Neutrophil (primary cell): Measurements from ENCODE around the gene DUSP16.

Experiments used
- H3K27ac ChIP-seq: fragments of 200-600 bp; sonication (generic); 2 replicates; pipeline ENCODE4 v1.5.1; 2016; ENCODE audit warnings: mild to moderate bottlenecking, moderate library complexity
- H3K27me3 ChIP-seq: fragments of 200-600 bp; sonication (generic); 2 replicates; pipeline ENCODE4 v1.6.0; 2016; ENCODE audit warnings: mild to moderate bottlenecking
- H3K36me3 ChIP-seq: fragments of 200-600 bp; sonication (generic); 2 replicates; pipeline ENCODE4 v1.5.1; 2017
- H3K4me1 ChIP-seq, 2 experiments: fragments of 200-600 bp in 1 of 2; sonication (generic) in 1 of 2; 1 replicate in 1 of 2; 2 replicates in 1 of 2; pipeline versions ENCODE4 v1.5.1 to v1.6.1; 2013 to 2016; ENCODE audit warnings: low read depth in 1 of 2, low read length in 1 of 2, mild to moderate bottlenecking in 1 of 2, moderate library complexity in 1 of 2; ENCODE audit not compliant: control insufficient read depth in 1 of 2, insufficient read depth in 1 of 2
- H3K4me3 ChIP-seq, 2 experiments: fragments of 200-600 bp in 1 of 2; sonication (generic) in 1 of 2; 1 replicate in 1 of 2; 2 replicates in 1 of 2; pipeline ENCODE4 v1.5.1; 2013 to 2016; ENCODE audit warnings: low read depth in 1 of 2, low read length in 1 of 2, mild to moderate bottlenecking in 1 of 2, moderate library complexity in 1 of 2
- H3K9me3 ChIP-seq: fragments of 200-600 bp; sonication (generic); 2 replicates; pipeline ENCODE4 v1.5.1; 2016
- CTCF ChIP-seq: fragments of 200-600 bp; sonication (generic); IDR thresholded peaks from 2 replicates; pipeline ENCODE4 v1.5.1; 2016; ENCODE audit warnings: antibody characterized with exemption

The DUSP16 gene

GRCh38 chr12:12432364-12432763 lies 130.3 kb downstream of the DUSP16 start:
- Histone ChIP-seq H3K4me1 (peaks cover 5 to 7% of the 10 kb centered on the region in 2 experiments), H3K27me3 (no peaks in the 10 kb centered on the region), H3K36me3 (peaks cover 12% of the 10 kb centered on the region), H3K9me3 (no peaks in the 10 kb centered on the region), H3K4me3 (no peak overlapping the region), H3K27ac (no peak overlapping the region)
- no peak for TF ChIP-seq CTCF

- Histone ChIP-seq H3K27me3 (no peaks in the 10 kb centered on the region), H3K36me3 (no peaks in the 10 kb centered on the region), H3K9me3 (no peaks in the 10 kb centered on the region), H3K4me1 (peaks cover 8 to 13% of the 10 kb centered on the region in 2 experiments), H3K4me3 (no peak overlapping the region), H3K27ac (no peak overlapping the region)
- TF ChIP-seq CTCF: no peak
Observed at GRCh38 chr12:12428961-12429657, 133.6 kb downstream of the DUSP16 start.

GRCh38 chr12:12428047-12428446 lies 134.6 kb downstream of the DUSP16 start:
- peaks cover 8 to 13% of the 10 kb centered on the region in 2 experiments for H3K4me1 ChIP-seq

GRCh38 chr12:12427568-12427967 lies 135.1 kb downstream of the DUSP16 start:
- Histone ChIP-seq H3K9me3 (no peaks in the 10 kb centered on the region), H3K27ac (no peak overlapping the region), H3K4me3 (no peak overlapping the region), H3K4me1 (peaks cover 8 to 13% of the 10 kb centered on the region in 2 experiments), H3K36me3 (no peaks in the 10 kb centered on the region), H3K27me3 (no peaks in the 10 kb centered on the region)
- no peak for TF ChIP-seq CTCF

More at GRCh38 chr12:12428047-12428446, 134.6 kb downstream of the DUSP16 start:
- Histone ChIP-seq H3K4me3 (no peak overlapping the region), H3K27me3 (no peaks in the 10 kb centered on the region), H3K27ac (no peak overlapping the region), H3K36me3 (no peaks in the 10 kb centered on the region), H3K9me3 (no peaks in the 10 kb centered on the region)
- TF ChIP-seq CTCF: no peak

GRCh38 chr12:12425616-12426015 lies 137.0 kb downstream of the DUSP16 start:
- no peak overlapping the region for H3K4me3 ChIP-seq
- TF ChIP-seq CTCF: no peak
- no peak overlapping the region for H3K27ac ChIP-seq
- H3K27me3 ChIP-seq: no peaks in the 10 kb centered on the region
- no peaks in the 10 kb centered on the region for H3K9me3 ChIP-seq
- no peaks in the 10 kb centered on the region for H3K36me3 ChIP-seq
- peaks cover 8 to 13% of the 10 kb centered on the region in 2 experiments for H3K4me1 ChIP-seq
